OCI-LY7 (cell line): ENCODE measurements around the gene PUS7. TPM values are rescaled to one million over a fixed set of nuclear protein-coding genes. Genes with fewer than 3 reads are reported as not detected.
"Not testable (repeated sequence)": the region's sequence is repeated elsewhere in the genome, so short reads cannot be mapped to it uniquely, and the experiment has no call there.

Experiments used
- BruUV-seq: library from RNA; stranded (reverse); fragments of 400-500 nt; replicated peaks from 2 replicates; lab custom pipeline; 2021; lab: Mats Ljungman, UMichigan
- CTCF ChIA-PET: fragments of 300-600 bp; sonication (Branson Sonifier 250); formaldehyde crosslinking; loops from one replicate; lab custom pipeline; 2022; ENCODE audit warnings: antibody characterized with exemption; ENCODE audit not compliant: unreplicated experiment; lab: Charles Lee
- POLR2A ChIA-PET: fragments of 300-600 bp; sonication (Branson Sonifier 250); formaldehyde crosslinking; loops from one replicate; lab custom pipeline; 2022; ENCODE audit warnings: antibody characterized with exemption; lab: Charles Lee
- DNase-seq: peaks from one replicate; pipeline ENCODE4 v3.0.0-alpha.2; 2015; ENCODE audit warnings: low spot score
- H2AFZ ChIP-seq: fragments of 200-600 bp; sonication (generic), shearing (Covaris generic); 2 replicates; pipeline ENCODE4 v1.6.1; 2014; ENCODE audit warnings: mild to moderate bottlenecking, antibody characterized with exemption, low read length, moderate library complexity
- H3K27ac ChIP-seq: fragments of 200-600 bp; sonication (generic); 2 replicates; pipeline ENCODE4 v1.5.1; 2014; ENCODE audit warnings: mixed run types, low read depth, mild to moderate bottlenecking, moderate library complexity, low read length, inconsistent platforms; ENCODE audit not compliant: poor library complexity, severe bottlenecking
- H3K36me3 ChIP-seq: fragments of 200-600 bp; sonication (generic); 2 replicates; pipeline ENCODE4 v1.6.1; 2014; ENCODE audit warnings: mild to moderate bottlenecking, antibody characterized with exemption, low read length, moderate library complexity, mixed read lengths; ENCODE audit not compliant: insufficient read depth
- H3K4me1 ChIP-seq: fragments of 200-600 bp; sonication (generic); 2 replicates; pipeline ENCODE4 v1.5.1; 2014; ENCODE audit warnings: mild to moderate bottlenecking, low read length; ENCODE audit not compliant: insufficient read depth, poor library complexity, severe bottlenecking
- H3K4me2 ChIP-seq: fragments of 200-600 bp; sonication (generic); 2 replicates; pipeline ENCODE4 v1.6.1; 2014; ENCODE audit warnings: mild to moderate bottlenecking, low read length
- H3K4me3 ChIP-seq: fragments of 200-600 bp; sonication (generic); 2 replicates; pipeline ENCODE4 v1.5.1; 2014; ENCODE audit warnings: mild to moderate bottlenecking, low read depth, low read length; ENCODE audit not compliant: poor library complexity, severe bottlenecking
- H3K79me2 ChIP-seq: fragments of 200-600 bp; sonication (generic); 2 replicates; pipeline ENCODE4 v1.6.1; 2016; ENCODE audit warnings: low read depth, mild to moderate bottlenecking, low read length, moderate library complexity, mixed read lengths; ENCODE audit not compliant: insufficient read depth
- H3K9me2 ChIP-seq: fragments of 200-600 bp; sonication (generic); 2 replicates; pipeline ENCODE4 v1.6.1; 2016; ENCODE audit warnings: mild to moderate bottlenecking, low read length, mixed read lengths; ENCODE audit not compliant: insufficient read depth
- H3K9me3 ChIP-seq: fragments of 200-600 bp; sonication (generic); 2 replicates; pipeline ENCODE4 v1.6.1; 2014; ENCODE audit warnings: mild to moderate bottlenecking, mixed run types, low read length, mixed read lengths
- H4K20me1 ChIP-seq: fragments of 200-600 bp; sonication (generic); 2 replicates; pipeline ENCODE4 v1.6.1; 2014; ENCODE audit warnings: mild to moderate bottlenecking, antibody characterized with exemption, low read length, moderate library complexity, mixed read lengths; ENCODE audit not compliant: insufficient read depth
- EZH2phosphoT487 ChIP-seq: fragments of 200-600 bp; sonication (generic); IDR thresholded peaks from 2 replicates; pipeline ENCODE4 v1.6.1; 2018; ENCODE audit warnings: low read depth, borderline replicate concordance, mild to moderate bottlenecking, mixed run types, antibody characterized with exemption, low read length, moderate library complexity, mixed read lengths
- intact Hi-C: fragments of 100-400 bp; cut with micrococcal nuclease; formaldehyde crosslinking; loops from one replicate; pipeline ENCODE4 v1.10.0; 2022; ENCODE audit not compliant: unreplicated experiment
- total RNA-seq, 2 experiments: library from RNA; depleted of rRNA in 1 of 2; stranded (reverse); fragments of >200 nt in 1 of 2; shearing (Covaris generic) in 1 of 2; gene quantifications; 2 replicates each; pipeline ENCODE4 v1.2.3, GENCODE V29; 2014 to 2022
- TF ChIP-seq, protein P1 (sequence below): fragments of 200-600 bp; sonication (generic); conservative IDR thresholded peaks from 2 replicates; pipeline ENCODE4 v1.5.1; 2014; ENCODE audit warnings: mild to moderate bottlenecking, antibody characterized with exemption, low read length, moderate library complexity, mixed read lengths

PUS7 gene
- total RNA-seq, 2 experiments from 2014 or later, result 13.7 to 19.2 TPM

GRCh38 chr7:105452085-105452484 lies 70.0 kb downstream of the PUS7 start:
- ChIA-PET CTCF (no interaction called here), POLR2A (interaction anchor here (0.6 kb wide), 1 partner anchor 13 kb away, joined by 3 read pairs; no protein-coding TSS in a partner anchor)
- no peak overlapping the region for H3K27ac ChIP-seq
- 0 out of 2 replicates have a peak, but pooled peaks cover 4% of the 10 kb centered on the region for H3K36me3 ChIP-seq
- no peaks in the 10 kb centered on the region for H3K9me2 ChIP-seq
- H3K79me2 ChIP-seq, result no peaks in the 10 kb centered on the region
- no peaks in the 10 kb centered on the region for H3K4me1 ChIP-seq
- peak overlapping the region; percentile 11; the same call in 1 of the 2 replicates for H3K4me2 ChIP-seq
- H2AFZ ChIP-seq, result no peak overlapping the region
- no TSS peak for BruUV-seq
- H4K20me1 ChIP-seq, result no peaks in the 10 kb centered on the region
- intact Hi-C loops, result no loop called here
- no peak for TF ChIP-seq EZH2phosphoT487
- TF ChIP-seq, protein P1, sequence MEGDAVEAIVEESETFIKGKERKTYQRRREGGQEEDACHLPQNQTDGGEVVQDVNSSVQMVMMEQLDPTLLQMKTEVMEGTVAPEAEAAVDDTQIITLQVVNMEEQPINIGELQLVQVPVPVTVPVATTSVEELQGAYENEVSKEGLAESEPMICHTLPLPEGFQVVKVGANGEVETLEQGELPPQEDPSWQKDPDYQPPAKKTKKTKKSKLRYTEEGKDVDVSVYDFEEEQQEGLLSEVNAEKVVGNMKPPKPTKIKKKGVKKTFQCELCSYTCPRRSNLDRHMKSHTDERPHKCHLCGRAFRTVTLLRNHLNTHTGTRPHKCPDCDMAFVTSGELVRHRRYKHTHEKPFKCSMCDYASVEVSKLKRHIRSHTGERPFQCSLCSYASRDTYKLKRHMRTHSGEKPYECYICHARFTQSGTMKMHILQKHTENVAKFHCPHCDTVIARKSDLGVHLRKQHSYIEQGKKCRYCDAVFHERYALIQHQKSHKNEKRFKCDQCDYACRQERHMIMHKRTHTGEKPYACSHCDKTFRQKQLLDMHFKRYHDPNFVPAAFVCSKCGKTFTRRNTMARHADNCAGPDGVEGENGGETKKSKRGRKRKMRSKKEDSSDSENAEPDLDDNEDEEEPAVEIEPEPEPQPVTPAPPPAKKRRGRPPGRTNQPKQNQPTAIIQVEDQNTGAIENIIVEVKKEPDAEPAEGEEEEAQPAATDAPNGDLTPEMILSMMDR, result no peak
- DNase-seq, result no peak
- H3K9me3 ChIP-seq, result no peaks in the 10 kb centered on the region
- H3K4me3 ChIP-seq, result no peak overlapping the region

- H2AFZ ChIP-seq, H3K4me1 ChIP-seq, DNase-seq, H3K27ac ChIP-seq, H3K79me2 ChIP-seq, H4K20me1 ChIP-seq, intact Hi-C loops, H3K36me3 ChIP-seq, CTCF ChIA-PET, H3K4me2 ChIP-seq, H3K9me3 ChIP-seq, H3K9me2 ChIP-seq, H3K4me3 ChIP-seq, BruUV-seq: not testable (repeated sequence)
- POLR2A ChIA-PET, result interaction anchor here (0.6 to 0.9 kb wide), 2 partner anchors 16 to 21 kb away, joined by 3 to 5 read pairs; no protein-coding TSS in a partner anchor
These were observed 71.2 kb downstream of the PUS7 start for GRCh38 chr7:105450870-105451269.

- intact Hi-C loops, result no loop called here
- no peaks in the 10 kb centered on the region for H4K20me1 ChIP-seq
- H3K27ac ChIP-seq, result no peak overlapping the region
- H3K4me1 ChIP-seq, result no peaks in the 10 kb centered on the region
- POLR2A ChIA-PET, result interaction anchor here (0.6 to 0.9 kb wide), 3 partner anchors 16 to 1783 kb away, joined by 3 to 5 read pairs (median 3); no protein-coding TSS in a partner anchor
- H3K9me3 ChIP-seq, result no peaks in the 10 kb centered on the region
- no peaks in the 10 kb centered on the region for H3K79me2 ChIP-seq
- H3K4me3 ChIP-seq, result no peak overlapping the region
- H2AFZ ChIP-seq, result no peak overlapping the region
- CTCF ChIA-PET, result no interaction called here
- no peak for DNase-seq
- H3K9me2 ChIP-seq, result no peaks in the 10 kb centered on the region
- no TSS peak for BruUV-seq
- H3K4me2 ChIP-seq, result no peak overlapping the region
- H3K36me3 ChIP-seq, result no peaks in the 10 kb centered on the region
- TF ChIP-seq, protein P1, result no peak
- no peak for TF ChIP-seq EZH2phosphoT487
These were observed 71.8 kb downstream of the PUS7 start for GRCh38 chr7:105450177-105450861.
